GM19455 (cell line): ENCODE measurements around the gene OGFR.

ENCODE experiments used
- ATAC-seq: cut with Tn5 transposase; IDR thresholded peaks from one replicate; pipeline ENCODE4 v1.9.1; 2021; ENCODE audit not compliant: unreplicated experiment

Gene OGFR

GRCh38 chr20:62814060-62814708 is 9.5 kb downstream of the OGFR start:
- no peak for ATAC-seq

GRCh38 chr20:62814709-62815065 is 10.1 kb downstream of the OGFR start:
- ATAC-seq: no peak

- ATAC-seq: no peak
Measured at GRCh38 chr20:62815066-62815991, 10.7 kb downstream of the OGFR start.

DNA sequence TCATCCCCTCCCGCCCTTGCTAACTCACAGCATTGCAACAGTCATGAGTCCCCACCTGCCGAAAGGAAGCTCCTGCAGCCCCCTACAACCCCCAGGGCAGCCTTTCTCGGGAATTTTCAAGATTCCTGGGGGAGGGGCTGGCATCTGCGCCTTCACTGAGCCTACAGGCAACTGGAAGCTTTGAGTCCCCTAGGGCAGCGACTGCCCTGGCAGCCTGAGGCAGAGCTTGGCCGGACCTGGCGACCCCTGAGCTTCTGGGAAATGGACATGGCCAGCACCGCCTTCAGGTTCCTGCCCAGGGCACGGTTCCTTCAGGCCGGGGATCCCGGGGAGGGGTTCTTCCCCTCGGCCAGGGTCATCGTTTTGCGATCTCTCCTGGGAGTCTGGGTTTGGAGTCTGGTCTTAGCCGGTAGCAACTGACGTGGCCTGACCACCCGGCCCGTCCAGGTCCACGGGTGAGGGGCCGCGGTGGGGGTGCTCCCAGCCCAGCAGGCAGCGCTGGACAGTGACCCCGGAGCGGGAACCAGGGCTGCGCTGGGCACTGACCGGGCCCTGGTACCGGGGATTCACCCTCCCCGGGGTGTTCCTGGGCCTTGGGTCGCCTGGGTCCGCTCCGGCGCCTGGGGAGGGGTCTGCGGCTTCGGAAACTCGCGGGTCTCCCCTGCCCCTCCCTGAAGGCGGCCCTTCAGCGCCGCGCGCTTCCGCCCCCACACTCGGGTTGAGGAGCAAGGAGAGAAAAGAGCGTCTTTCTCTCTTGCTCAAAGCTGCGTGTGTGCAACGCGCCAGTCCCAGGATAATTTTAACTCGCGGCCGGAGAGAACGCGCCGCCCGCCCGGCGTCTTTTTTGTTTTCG is 11.6 kb downstream of the OGFR start:
- no peak for ATAC-seq

DNA sequence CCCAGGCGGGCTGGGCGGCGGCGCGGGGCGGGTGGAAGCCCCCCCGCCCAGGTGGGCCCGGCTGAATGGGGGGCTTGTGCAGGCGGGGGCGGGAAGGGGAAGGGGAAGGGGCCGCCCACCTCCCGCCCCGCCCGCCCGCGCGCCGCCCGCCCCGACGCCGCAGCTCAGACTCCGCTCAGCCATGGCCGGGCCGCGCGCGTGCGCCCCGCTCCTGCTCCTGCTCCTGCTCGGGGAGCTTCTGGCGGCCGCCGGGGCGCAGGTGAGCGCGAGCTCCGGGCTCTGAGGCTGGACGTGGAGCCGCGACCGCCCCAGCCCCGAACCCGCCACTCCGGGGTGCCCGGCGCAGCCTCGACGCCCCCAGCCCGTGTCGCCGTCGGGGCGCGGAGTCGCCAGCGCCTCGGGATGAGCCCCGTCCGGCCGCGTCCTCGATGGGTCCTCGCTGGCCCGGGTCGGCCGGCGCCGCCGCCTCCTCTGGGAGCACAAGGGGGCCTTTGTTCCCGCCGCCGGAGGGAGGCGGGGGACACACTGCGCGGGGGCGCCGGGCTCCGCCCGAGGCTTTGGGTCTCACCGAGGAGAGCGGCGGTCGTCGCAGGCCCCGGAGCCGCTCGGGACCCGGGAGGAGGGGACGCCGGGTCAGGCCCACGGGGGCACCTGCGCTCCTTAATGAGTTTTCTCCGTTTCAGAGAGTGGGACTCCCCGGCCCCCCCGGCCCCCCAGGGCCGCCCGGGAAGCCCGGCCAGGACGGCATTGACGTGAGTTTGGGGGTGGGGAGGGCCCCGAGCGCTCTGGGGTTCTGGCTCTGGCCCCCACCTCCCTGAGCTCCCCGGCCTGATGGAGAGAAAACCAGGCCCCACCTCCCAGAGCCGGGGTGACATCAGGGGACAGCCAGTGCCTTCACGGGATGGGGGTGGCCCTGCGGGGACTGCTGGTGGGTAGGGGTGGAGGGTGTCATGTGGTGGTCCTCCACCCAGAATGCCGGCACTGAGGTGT is 12.5 kb downstream of the OGFR start, which contains the start of gene COL9A3:
COL9A3 (plus strand) TSS at position 167 of the 990 bp plus-strand sequence; CDS start at position 182, 15 bp downstream.
- ATAC-seq: no peak

DNA sequence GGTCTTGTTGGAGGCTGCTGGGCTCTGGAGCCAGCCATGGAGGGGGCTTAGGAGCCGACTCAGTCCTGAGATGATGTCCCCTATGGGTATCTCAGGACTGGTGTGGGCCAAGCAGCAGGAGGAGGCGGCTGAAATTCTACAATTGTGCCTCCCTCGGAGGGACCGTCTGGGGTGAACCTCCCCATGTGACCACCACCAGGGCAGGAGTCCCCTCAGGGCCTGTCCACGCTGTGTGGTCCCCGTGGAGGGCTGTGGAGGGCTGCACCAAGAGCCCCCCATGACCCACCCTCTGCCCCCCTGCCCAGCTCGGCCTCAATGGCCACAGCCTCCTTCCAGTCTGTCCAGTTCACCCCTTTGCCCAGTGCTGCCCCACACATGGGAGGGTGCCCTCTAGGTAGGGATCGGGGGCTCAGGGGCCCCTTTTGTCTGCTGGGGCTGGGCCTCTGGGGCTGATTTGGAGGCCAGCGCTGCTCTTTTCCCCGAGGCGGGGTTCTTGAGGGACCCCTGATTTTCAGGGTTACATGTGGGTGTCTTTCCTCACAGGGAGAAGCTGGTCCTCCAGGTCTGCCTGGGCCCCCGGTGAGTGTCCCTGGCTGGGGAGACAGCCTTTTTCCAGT is 13.4 kb downstream of the OGFR start:
- no peak for ATAC-seq

GRCh38 chr20:62818592-62819493 is 14.2 kb downstream of the OGFR start:
- ATAC-seq: no peak

DNA sequence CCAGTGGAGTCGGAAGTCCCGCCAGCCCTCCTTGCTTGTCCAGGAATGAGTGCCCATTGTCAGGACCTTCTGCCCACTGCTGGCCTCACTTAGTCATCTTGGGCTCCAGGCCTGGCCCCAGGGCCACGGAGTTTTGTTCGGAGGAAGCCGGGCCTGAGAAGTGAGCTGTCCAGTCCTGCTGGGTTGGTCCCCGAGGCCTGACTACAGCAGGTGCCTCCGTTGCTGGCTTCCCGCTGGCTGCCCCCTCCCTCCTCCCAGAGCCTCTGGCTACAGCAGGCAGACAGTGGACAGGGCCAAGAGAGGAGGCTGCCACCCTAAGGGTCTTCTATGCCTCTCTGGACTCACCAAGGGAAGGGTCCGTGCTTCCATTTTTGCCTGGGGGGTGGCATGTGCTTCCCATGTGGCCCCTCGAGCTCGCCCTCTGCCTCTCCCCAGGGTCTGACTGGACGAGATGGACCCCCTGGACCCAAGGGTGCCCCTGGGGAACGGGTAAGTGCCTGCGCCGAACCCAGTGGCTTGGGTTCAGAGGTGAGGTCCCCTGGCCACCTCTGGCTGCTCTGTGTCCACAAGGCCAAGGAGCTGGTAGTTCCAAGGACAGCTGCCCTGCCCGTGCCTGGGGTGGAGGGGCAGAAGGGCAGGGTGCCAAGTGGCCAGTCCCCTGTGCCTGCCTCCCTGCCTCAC is 15.0 kb downstream of the OGFR start:
- ATAC-seq: no peak

- no peak for ATAC-seq
Measured at GRCh38 chr20:62820208-62820961, 15.8 kb downstream of the OGFR start.

GRCh38 chr20:62820962-62821725 is 16.5 kb downstream of the OGFR start:
- ATAC-seq: no peak

- no peak for ATAC-seq
Measured at GRCh38 chr20:62821726-62822210, 17.1 kb downstream of the OGFR start.

DNA sequence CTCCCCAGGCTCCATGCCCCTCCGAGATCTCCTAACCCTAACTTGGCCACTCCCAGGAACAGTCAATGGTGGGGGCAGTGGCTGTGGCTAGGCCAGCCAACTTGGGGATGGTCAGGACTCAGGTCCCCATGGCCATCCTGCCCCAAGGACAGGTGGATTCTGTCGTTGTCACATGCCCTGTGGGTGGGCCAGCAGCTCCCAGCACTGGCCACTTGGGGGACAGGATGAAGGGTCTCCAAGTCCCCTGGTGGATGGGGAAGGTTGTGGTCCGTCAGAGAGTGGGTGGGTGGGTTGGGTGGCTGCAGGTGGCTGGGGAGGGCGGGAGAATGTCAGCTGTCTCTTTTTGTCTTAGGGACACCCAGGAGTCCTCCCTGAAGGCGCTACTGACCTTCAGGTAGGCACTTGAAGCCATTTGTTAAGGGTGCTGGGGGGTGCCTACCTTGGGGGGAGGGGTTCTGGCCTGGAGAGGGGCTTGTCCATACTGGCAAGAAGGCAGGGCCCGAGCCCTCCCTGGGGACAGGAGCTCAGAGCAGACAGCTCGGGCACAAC is 17.7 kb downstream of the OGFR start:
- no peak for ATAC-seq

DNA sequence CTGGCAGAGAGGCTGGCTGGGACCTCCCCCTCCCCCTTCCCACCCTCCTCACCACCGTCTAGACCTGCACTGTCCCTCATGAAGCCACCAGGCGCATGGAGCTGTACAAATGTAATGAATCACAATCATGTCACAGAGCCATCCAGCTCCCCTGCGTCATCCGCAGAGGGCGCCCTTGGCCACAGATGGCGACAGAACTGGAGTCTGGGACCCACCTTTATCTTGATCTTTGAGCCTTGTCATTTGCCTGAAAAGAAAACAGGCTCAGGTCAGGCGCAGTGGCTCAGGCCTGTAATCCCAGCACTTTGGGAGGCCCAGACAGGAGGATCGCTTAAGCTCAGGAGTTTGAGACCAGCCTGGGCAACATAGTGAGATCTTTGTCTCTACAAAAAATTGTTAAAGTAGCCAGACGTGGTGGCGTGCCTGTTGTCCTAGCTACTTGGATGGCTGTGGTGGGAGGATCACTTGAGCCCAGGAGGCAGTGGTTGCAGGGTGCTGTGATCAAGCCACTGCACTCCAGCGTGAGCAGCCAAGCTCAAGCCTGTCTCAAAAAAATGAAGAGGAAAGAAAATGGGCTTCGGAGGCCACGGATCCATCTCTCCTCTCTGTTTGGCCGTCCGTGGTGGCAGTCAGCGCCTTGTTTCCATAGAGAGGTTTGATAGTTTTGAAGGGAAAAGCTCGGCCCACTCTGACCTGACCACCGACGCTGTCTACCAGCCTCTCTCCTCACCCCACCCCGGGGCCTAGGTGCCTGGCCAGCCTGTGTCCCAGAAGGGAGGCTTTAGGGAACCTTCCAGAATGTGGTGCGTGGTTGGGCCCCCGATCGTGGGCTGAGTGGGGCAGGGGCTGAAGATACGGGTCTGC is 18.4 kb downstream of the OGFR start:
- ATAC-seq: no peak

GRCh38 chr20:62823688-62824475 is 19.2 kb downstream of the OGFR start:
- ATAC-seq: no peak
